ENCODE results near the gene FAM184A. TPM values are rescaled to one million over a fixed set of nuclear protein-coding genes. Genes with fewer than 3 reads are reported as not detected.

The FAM184A gene
- total and polyA plus RNA-seq, 10 of the 15 experiments (the other 5 are each of a cell fraction or from before 2014, with no cell fraction given): 0.15 to 0.23 TPM; not detected in 8

DNA sequence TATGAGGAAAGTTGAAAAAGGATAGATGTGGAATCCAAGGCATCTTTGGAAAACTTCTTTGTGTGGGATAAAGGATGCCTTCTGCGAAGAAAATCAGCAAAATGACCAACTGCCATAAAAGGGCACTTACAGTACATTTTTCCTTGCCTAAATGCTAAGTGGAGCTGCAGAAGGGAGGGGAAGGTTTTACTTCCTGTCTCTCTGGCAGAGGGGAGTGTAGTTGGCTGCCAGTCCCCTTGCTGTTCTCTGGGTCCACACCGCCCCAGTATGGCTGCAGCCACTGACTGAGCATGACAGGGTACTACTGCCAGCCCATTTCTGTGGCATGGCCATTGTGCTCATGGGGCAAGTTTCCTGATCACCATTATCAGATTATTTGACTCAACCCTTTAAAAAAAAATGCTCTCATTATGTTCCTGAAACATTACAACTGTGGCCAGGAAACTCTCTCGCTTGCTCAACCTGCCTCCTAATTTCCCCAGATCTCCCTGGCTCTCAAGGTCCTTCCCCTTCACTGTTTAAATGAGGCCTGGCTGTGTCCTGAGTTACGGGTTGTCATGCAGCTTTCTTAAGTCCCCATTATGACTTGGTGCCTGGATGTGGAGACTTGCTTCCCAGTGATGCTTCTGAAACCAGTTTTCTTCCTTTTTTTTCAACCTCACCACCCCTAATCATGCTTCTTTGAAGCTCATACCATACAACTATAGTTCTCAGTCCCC lies 34.5 kb upstream of the FAM184A start (continued):
- TF ChIP-seq, protein P1, sequence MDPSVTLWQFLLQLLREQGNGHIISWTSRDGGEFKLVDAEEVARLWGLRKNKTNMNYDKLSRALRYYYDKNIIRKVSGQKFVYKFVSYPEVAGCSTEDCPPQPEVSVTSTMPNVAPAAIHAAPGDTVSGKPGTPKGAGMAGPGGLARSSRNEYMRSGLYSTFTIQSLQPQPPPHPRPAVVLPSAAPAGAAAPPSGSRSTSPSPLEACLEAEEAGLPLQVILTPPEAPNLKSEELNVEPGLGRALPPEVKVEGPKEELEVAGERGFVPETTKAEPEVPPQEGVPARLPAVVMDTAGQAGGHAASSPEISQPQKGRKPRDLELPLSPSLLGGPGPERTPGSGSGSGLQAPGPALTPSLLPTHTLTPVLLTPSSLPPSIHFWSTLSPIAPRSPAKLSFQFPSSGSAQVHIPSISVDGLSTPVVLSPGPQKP (IDR thresholded peaks at IDR 0.05; ENCODE audit: low read depth, low read length): no peak
- TF ChIP-seq LARP7 (IDR thresholded peaks at IDR 0.05): no peak

- Histone ChIP-seq H3K27ac (ENCODE audit: control insufficient read depth, insufficient read depth) (no peak overlapping the region), H3K4me3 (no peak overlapping the region), H3K79me2 (ENCODE audit: control insufficient read depth, insufficient read depth, low read length) (no peaks in the 10 kb centered on the region), H4K20me1 (ENCODE audit: control insufficient read depth, insufficient read depth) (no peaks in the 10 kb centered on the region), H3K36me3 (ENCODE audit: control insufficient read depth in 2 of 2, insufficient read depth in 2 of 2, low read length in 1 of 2) (no peaks in the 10 kb centered on the region), H2AFZ (ENCODE audit: control insufficient read depth, low read depth, low read length) (peak overlapping the region; percentile 53), H3K4me2 (ENCODE audit: control insufficient read depth, insufficient read depth) (no peak overlapping the region), H3K9ac (ENCODE audit: control insufficient read depth, insufficient read depth, low read length) (no peak overlapping the region), H3K9me3 (replicated peaks; ENCODE audit: control insufficient read depth, insufficient read depth, low read length) (no peaks in the 10 kb centered on the region), H3K4me1 (ENCODE audit: control insufficient read depth, insufficient read depth, low read length) (no peaks in the 10 kb centered on the region), H3K27me3 (replicated peaks in 1 of 2; ENCODE audit: control insufficient read depth in 2 of 2, insufficient read depth in 2 of 2, low read length in 1 of 2) (no peaks in the 10 kb centered on the region)
- ChIA-PET SMC1A (ENCODE audit: uncharacterized antibody, unreplicated experiment) (interaction anchor here (0.6 to 2.9 kb wide), 16 partner anchors 11 to 545 kb away, joined by 3 to 21 read pairs (median 4); no protein-coding TSS in a partner anchor), CTCF (interaction anchor here (0.8 to 4.8 kb wide), 32 partner anchors 8 to 1661 kb away, joined by 3 to 35 read pairs (median 3); partner anchors contain the start of gene MCM9), POLR2A (no interaction called here), RAD21 (ENCODE audit: unreplicated experiment) (interaction anchor here (0.8 to 2.0 kb wide), 19 partner anchors 12 to 1270 kb away, joined by 3 to 21 read pairs (median 4); no protein-coding TSS in a partner anchor)
- in situ Hi-C loops (cut with MboI): loop anchor here (25.0 kb wide), 1 partner anchor 149 kb away; no protein-coding TSS in a partner anchor
- 17% methylated on average over 8 of the region's 8 CpGs for WGBS (ENCODE audit: insufficient coverage, insufficient replicate concordance, low lambda C conversion rate, missing lambda C conversion rate)
- peak; percentile 88 for FAIRE-seq
- peak; percentile 93 for ATAC-seq
- BruUV-seq (replicated peaks): no TSS peak
- intact Hi-C loops (cut with micrococcal nuclease; ENCODE audit: unreplicated experiment): loop anchor here (1.0 to 5.0 kb wide), 6 partner anchors 143 to 829 kb away; partner anchors contain the start of gene ASF1A
- DNase-seq (ENCODE audit: low read depth, low spot score): peak; percentile 28
- TF ChIP-seq, protein P2, sequence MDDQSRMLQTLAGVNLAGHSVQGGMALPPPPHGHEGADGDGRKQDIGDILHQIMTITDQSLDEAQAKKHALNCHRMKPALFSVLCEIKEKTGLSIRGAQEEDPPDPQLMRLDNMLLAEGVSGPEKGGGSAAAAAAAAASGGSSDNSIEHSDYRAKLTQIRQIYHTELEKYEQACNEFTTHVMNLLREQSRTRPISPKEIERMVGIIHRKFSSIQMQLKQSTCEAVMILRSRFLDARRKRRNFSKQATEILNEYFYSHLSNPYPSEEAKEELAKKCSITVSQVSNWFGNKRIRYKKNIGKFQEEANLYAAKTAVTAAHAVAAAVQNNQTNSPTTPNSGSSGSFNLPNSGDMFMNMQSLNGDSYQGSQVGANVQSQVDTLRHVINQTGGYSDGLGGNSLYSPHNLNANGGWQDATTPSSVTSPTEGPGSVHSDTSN (IDR thresholded peaks at IDR 0.05; ENCODE audit: insufficient replicate concordance, low read depth, low read length): no peak
- TF ChIP-seq RFX5 (IDR thresholded peaks at IDR 0.05; ENCODE audit: low read depth, low read length) (no peak), SMC3 (IDR thresholded peaks at IDR 0.05; ENCODE audit: borderline replicate concordance, low read length) (peak; percentile 63; the same call in 1 of the 2 replicates), RAD21 (IDR thresholded peaks at IDR 0.05; ENCODE audit: insufficient read depth, low read depth, low read length) (peak; percentile 81), CHD2 (IDR thresholded peaks at IDR 0.05; ENCODE audit: borderline replicate concordance, low read depth, low read length) (no peak), NFXL1 (IDR thresholded peaks at IDR 0.05; ENCODE audit: borderline replicate concordance) (no peak), FOXK2 (IDR thresholded peaks at IDR 0.05) (no peak), RELA (IDR thresholded peaks at IDR 0.05; ENCODE audit: borderline replicate concordance, partially characterized antibody) (no peak), FOXM1 (IDR thresholded peaks at IDR 0.05; ENCODE audit: low read depth, low read length) (0 out of 2 replicates have a peak, but pooled peaks have one; percentile 15)
- TF ChIP-seq, protein P3, sequence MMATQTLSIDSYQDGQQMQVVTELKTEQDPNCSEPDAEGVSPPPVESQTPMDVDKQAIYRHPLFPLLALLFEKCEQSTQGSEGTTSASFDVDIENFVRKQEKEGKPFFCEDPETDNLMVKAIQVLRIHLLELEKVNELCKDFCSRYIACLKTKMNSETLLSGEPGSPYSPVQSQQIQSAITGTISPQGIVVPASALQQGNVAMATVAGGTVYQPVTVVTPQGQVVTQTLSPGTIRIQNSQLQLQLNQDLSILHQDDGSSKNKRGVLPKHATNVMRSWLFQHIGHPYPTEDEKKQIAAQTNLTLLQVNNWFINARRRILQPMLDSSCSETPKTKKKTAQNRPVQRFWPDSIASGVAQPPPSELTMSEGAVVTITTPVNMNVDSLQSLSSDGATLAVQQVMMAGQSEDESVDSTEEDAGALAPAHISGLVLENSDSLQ (IDR thresholded peaks at IDR 0.05): peak; percentile 56
- TF ChIP-seq, protein P4, sequence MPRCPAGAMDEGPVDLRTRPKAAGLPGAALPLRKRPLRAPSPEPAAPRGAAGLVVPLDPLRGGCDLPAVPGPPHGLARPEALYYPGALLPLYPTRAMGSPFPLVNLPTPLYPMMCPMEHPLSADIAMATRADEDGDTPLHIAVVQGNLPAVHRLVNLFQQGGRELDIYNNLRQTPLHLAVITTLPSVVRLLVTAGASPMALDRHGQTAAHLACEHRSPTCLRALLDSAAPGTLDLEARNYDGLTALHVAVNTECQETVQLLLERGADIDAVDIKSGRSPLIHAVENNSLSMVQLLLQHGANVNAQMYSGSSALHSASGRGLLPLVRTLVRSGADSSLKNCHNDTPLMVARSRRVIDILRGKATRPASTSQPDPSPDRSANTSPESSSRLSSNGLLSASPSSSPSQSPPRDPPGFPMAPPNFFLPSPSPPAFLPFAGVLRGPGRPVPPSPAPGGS (IDR thresholded peaks at IDR 0.05; ENCODE audit: borderline replicate concordance, insufficient read depth, low read depth, low read length, poor library complexity, severe bottlenecking): no peak
Observed at GRCh38 chr6:119110601-119111548, 32.4 kb upstream of the FAM184A start.

All from GM12878 (cell line).